ENCODE results near the gene PRF1. TPM values are rescaled to one million over a fixed set of nuclear protein-coding genes. Genes with fewer than 3 reads are reported as not detected.

Gene PRF1
- total and polyA plus RNA-seq, 2 experiments from 2014 or later, result 0.13 TPM; not detected in 1

DNA sequence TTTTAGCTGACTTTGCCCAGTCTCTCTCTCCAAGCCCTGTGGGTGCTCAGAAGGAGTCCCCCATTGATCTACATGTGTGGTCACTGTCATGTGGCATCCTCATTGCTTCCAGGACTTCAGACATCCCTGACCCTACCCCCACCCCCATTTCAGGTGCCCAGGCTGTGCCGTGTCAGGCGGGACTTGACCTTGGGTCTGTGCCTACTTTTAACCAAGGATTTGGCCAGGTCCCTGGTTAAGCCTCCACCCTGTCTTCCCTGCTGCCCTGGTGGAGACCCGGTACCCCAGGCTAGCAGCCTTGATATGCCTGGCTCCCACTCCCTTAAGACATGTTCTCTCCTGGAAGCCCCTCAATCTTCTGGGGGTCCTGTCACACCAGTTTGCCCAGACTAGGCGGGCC, 31.3 kb downstream of the PRF1 start:
- Histone ChIP-seq H2AFZ (no peak overlapping the region), H3K27me3 (ENCODE audit: insufficient read depth) (no peaks in the 10 kb centered on the region), H4K20me1 (replicated peaks; ENCODE audit: insufficient read depth) (no peaks in the 10 kb centered on the region), H3K4me3 (no peak overlapping the region), H3K79me2 (replicated peaks; ENCODE audit: insufficient read depth) (no peaks in the 10 kb centered on the region), H3K4me2 (no peak overlapping the region), H3K27ac (ENCODE audit: low read depth) (no peak overlapping the region), H3F3A (replicated peaks; ENCODE audit: low read depth) (no peaks in the 10 kb centered on the region), H3K9me2 (ENCODE audit: insufficient read depth) (no peaks in the 10 kb centered on the region), H3K36me3 (ENCODE audit: insufficient read depth) (no peaks in the 10 kb centered on the region), H3K4me1 (ENCODE audit: insufficient read depth) (no peaks in the 10 kb centered on the region)
- ATAC-seq (no peak), DNase-seq (ENCODE audit: low spot score) (no peak)
- Mint-ChIP-seq H3K27ac (no peak overlapping the region), H3K9me3 (no peaks in the 10 kb centered on the region), H3K27me3 (ENCODE audit: insufficient read depth, low read depth, poor library complexity) (peaks cover 9% of the 10 kb centered on the region), H3K36me3 (ENCODE audit: low read depth) (peaks cover 4% of the 10 kb centered on the region; the same call in 1 of the 3 replicates), H3K4me1 (no peaks in the 10 kb centered on the region), H3K4me3 (no peak overlapping the region)
- no peak for TF ChIP-seq EZH2phosphoT487 (IDR thresholded peaks at IDR 0.05; ENCODE audit: unreplicated experiment)
- TF ChIP-seq ZNF462 (CRISPR knock-in tag; IDR thresholded peaks at IDR 0.05), result no peak
- TF ChIP-seq, protein P1, sequence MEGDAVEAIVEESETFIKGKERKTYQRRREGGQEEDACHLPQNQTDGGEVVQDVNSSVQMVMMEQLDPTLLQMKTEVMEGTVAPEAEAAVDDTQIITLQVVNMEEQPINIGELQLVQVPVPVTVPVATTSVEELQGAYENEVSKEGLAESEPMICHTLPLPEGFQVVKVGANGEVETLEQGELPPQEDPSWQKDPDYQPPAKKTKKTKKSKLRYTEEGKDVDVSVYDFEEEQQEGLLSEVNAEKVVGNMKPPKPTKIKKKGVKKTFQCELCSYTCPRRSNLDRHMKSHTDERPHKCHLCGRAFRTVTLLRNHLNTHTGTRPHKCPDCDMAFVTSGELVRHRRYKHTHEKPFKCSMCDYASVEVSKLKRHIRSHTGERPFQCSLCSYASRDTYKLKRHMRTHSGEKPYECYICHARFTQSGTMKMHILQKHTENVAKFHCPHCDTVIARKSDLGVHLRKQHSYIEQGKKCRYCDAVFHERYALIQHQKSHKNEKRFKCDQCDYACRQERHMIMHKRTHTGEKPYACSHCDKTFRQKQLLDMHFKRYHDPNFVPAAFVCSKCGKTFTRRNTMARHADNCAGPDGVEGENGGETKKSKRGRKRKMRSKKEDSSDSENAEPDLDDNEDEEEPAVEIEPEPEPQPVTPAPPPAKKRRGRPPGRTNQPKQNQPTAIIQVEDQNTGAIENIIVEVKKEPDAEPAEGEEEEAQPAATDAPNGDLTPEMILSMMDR (conservative IDR thresholded peaks at IDR 0.05; ENCODE audit: low read depth in 2 of 2), result no peak
- TF ChIP-seq EZH2 (IDR thresholded peaks at IDR 0.05; ENCODE audit: low read depth, unreplicated experiment), result no peak
- no peak for TF ChIP-seq JUNB (IDR thresholded peaks at IDR 0.05; ENCODE audit: unreplicated experiment)
- no peak for TF ChIP-seq ETS1 (IDR thresholded peaks at IDR 0.05)
- no peak for TF ChIP-seq CREB1 (CRISPR knock-in tag; IDR thresholded peaks at IDR 0.05; ENCODE audit: low read depth)
- TF ChIP-seq ZNF331 (CRISPR knock-in tag; IDR thresholded peaks at IDR 0.05; ENCODE audit: low read depth), result no peak
- TF ChIP-seq NANOG (IDR thresholded peaks at IDR 0.05; ENCODE audit: borderline replicate concordance), result no peak
- no peak for TF ChIP-seq STAT1 (IDR thresholded peaks at IDR 0.05; ENCODE audit: unreplicated experiment)
- no peak for TF ChIP-seq ZNF114 (CRISPR knock-in tag; IDR thresholded peaks at IDR 0.05)
- no peak for TF ChIP-seq POLR2AphosphoS5 (IDR thresholded peaks at IDR 0.05; ENCODE audit: low read depth)
- TF ChIP-seq REST (IDR thresholded peaks at IDR 0.05; ENCODE audit: unreplicated experiment), result no peak
